GM12873 (cell line): Measurements from ENCODE around the gene TFDP2.

Source experiments
- CTCF ChIP-seq: IDR thresholded peaks from 2 replicates; pipeline ENCODE4 v1.5.1; 2012; ENCODE audit warnings: low read depth, mild to moderate bottlenecking, moderate library complexity, low read length, control low read depth; ENCODE audit not compliant: insufficient read depth; ENCODE audit errors: missing control alignments

The TFDP2 gene

GRCh38 chr3:141921316-141921715, 228.0 kb downstream of the TFDP2 start:
- TF ChIP-seq CTCF: no peak

- TF ChIP-seq CTCF: no peak
Measured at GRCh38 chr3:141920701-141921100, 228.6 kb downstream of the TFDP2 start.

GRCh38 chr3:141915766-141916165, 233.6 kb downstream of the TFDP2 start:
- TF ChIP-seq CTCF: no peak

GRCh38 chr3:141915016-141915415, 234.3 kb downstream of the TFDP2 start:
- no peak for TF ChIP-seq CTCF

GRCh38 chr3:141914311-141914710, 235.0 kb downstream of the TFDP2 start:
- no peak for TF ChIP-seq CTCF

GRCh38 chr3:141913150-141913811, 236.1 kb downstream of the TFDP2 start:
- peak; percentile 63 for TF ChIP-seq CTCF

- no peak for TF ChIP-seq CTCF
Measured at GRCh38 chr3:141909408-141909807, 239.9 kb downstream of the TFDP2 start.
